Transverse colon (tissue), 3 donors: ENCODE results near the gene DNER.

Experiments
- EP300 ChIP-seq: sonication (generic); formaldehyde crosslinking; IDR thresholded peaks from one replicate; pipeline ENCODE4 v1.6.1; 2017; ENCODE audit warnings: antibody characterized with exemption, low read depth
- POLR2A ChIP-seq: fragments of 450-650 bp; IDR thresholded peaks from one replicate; pipeline ENCODE4 v1.6.1; 2016; ENCODE audit warnings: antibody characterized with exemption, mild to moderate bottlenecking, moderate library complexity
- POLR2AphosphoS5 ChIP-seq, 3 donors: sonication (generic); formaldehyde crosslinking; IDR thresholded peaks; one replicate each; pipeline ENCODE4 v1.6.1; 2016; ENCODE audit warnings: antibody characterized with exemption in 3 of 3

DNA sequence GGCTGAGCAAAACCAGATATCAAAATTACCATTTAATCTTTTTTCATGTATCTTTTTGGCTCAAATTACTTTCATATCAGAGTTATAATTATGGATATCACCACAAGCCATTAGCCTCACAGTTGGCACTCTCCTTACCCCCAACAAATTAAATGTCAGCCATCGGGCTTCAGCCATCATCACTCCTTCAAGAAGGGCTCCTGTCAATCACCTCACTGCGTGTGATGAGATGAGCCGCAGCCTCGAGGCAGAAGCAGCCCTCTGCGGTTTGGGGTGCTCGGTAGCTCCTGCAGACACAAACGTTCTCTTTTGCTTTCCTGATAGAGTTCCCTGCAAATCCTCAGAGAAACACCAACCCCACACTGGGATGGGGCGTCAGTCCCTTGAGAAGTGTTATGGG is 94.1 kb downstream of the DNER start:
- TF ChIP-seq POLR2A (no peak), EP300 (no peak), POLR2AphosphoS5 (IDR thresholded peaks at IDR 0.05) (no peak)
